HG02852 (cell line): ENCODE results near the gene SLC8A1.

Experiments
- ATAC-seq: cut with Tn5 transposase; IDR thresholded peaks from one replicate; pipeline ENCODE4 v1.9.1; 2021; ENCODE audit warnings: mild to moderate bottlenecking, moderate library complexity; ENCODE audit not compliant: unreplicated experiment

The SLC8A1 gene

DNA sequence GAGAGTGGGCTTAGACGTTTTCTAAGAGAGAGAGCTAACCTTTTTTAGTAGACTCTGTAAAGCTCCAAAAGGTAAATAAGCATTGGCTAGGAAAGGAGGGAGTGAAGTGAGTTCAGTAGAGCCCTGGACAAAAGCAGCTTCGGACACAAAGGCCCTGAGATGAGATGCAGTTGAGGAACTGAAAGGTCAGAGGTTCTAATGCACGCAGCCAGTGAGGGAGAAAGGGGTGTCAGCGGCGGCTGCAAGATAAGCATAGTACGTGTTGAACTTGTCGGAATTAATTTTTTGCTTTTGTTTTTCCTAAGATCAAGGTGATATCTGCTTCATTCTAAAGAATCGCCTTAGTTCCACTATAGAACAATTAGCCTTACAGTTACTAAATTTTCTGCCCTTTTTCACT lies 11.2 kb upstream of the SLC8A1 start:
- no peak for ATAC-seq

DNA sequence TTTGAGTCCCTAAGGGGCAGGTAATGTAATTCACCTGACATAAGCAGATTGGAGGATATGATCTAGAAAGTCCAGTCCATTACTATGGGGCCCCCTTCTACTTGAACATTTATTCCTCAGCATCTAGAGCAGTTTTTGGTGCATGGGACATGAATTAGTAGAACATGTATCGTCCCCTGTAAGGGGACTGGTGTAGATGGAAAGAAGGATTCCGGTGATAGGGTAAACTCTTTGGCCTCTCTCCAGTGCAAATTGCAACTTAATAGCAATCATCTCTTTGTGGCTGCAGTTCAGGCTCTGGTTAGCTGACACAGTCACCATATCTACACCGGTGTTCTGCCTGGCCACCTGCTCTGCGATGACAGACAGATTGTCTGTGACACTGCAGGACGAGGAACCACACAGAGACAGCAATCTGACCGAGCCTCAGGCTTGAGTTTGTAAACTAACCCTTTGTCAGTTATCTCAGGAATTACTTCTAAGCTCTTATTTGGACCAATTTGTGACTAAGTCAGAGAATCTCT lies 6.4 kb upstream of the SLC8A1 start:
- ATAC-seq: no peak

DNA sequence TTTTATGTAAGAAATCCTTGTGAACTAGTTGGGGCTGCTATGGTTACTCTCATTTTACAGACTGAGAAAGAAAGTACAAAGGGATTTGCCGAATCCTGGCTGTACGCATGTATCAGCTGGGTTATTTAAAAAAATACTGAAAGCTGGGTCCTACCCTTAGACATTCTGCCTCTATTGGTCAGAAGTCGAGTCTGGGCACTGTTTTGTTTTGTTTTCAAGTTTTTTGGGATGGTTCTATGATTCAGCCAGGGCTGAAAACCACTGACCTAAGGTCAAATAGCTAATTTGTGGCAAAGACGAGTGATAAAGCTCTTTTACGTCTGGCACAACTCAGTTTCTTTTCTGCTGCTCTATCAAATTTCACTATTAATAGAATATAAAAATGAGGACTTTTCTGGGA lies 5.9 kb upstream of the SLC8A1 start:
- ATAC-seq: no peak

DNA sequence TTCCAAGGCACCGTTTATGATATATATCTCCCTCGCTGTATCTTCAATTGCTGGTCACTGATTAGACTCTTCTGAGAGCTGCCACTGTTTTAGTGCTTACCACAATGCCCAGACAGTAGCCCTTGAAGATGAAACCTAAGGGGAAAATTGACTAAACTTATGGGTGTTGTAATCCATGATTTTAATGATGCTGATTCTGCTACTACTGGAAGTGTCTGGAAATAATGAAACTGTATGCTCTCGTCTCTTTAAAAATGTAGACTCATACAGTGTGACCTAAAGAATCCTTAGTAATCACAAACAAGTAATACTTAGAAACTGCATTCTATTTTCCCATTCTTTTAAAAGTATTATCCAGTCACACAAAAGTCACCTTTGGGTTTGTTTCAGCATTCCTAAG lies 5.5 kb upstream of the SLC8A1 start:
- ATAC-seq: no peak

DNA sequence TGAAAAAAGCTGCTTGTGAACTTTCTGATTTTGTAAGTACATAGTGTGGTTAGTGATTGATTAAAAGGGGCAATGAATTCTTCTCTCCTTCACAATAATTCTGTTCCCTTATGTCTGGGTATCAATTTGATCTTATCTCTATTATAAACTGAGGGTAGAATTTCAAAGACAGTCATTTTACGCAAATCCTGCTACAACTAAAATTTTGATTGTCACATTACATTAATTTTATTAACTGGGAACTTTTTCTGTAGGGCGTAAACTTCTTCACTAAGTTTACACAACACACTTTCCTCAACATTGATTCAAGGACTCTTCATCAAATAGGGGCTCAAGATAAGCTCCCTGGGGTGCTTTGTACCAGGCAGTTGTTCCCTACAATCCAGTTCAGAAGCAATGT lies 5.0 kb upstream of the SLC8A1 start:
- ATAC-seq: no peak

DNA sequence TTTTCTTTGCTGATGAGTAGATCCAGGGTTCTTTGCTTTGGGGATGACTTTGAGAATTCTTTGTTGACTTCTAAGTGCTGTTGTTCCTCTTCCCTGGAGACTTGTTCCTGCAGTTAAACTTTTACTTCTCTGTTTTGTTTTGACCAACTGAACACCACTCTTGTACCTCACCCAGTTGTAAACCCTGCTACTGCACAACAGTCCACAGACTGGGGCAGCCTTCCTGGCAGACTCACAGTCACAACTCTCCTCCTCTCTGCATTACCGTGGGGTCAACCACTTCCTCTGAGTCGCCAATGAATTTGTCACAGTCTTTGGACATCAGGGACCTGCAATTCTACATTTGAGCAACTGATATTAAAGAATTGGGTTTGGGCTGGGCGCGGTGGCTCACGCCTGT lies 3.8 kb upstream of the SLC8A1 start:
- ATAC-seq: no peak

DNA sequence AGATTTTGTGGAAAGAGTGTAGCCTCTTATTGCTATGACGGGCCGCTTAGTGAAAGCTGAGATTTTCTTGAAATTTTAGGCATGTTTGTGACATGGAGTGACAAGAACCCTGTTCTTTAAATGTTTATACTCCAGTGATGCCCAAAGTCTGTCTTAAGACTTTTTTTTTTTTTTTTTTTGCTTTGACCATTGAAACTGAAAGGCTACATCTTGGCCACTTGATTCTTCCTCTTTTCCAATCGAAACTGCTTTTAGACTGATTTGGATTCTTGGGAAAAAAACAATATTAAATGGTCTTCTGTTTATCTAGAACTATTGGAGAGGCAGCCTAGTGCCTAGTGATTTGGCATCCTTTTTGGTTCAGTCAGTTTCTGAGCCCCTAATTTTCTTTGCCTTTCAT lies 2.4 kb upstream of the SLC8A1 start:
- ATAC-seq: no peak

DNA sequence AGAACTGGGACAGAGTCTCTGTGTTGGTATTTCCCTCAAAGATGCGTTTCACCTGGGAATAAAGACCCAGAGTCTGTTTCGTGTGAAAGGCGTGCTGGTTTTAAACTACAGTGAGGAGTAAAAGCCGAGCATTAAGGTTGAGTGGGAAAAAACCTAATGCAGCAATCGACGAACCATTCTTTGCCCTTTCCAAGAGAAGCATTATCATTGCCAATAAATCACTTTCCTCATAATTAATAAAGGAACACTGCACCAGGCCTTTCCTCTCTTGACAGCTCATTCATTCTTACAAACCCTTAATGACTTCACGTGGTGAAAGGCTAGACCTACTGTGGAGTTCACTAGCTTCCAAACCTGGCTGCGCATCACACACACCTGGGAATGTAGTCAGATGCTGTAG lies 896 bp upstream of the SLC8A1 start:
- ATAC-seq: no peak

DNA sequence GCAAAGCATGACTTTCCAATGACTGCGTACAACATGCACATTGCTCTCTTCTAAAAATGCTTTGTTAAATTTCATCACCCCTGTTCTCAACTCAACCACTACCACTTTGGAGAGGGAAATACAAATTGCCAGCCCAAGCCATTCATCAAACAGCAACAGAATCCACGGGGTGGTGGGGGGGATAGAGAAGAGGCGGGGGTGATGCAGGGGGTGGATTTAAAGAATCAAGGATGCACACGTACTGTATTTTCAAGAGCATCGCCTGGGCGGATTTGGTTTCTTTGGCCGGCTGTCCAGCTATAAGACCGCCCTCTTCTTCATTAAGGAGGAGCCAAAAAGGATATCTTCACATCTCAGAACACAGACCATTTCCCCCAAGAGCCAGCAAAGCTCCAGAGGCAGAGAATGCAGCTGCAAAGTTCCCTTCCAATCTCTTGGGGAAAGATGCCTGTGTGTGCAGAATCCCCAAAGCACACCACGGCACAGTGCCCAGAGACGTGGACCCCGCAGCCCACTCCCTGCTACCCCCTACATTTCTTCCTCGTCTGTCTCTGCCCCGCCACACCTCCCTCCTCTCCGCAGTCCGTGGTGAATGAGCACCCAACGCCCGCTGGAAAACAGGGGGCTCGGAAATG lies 977 bp downstream of the SLC8A1 start:
- no peak for ATAC-seq

DNA sequence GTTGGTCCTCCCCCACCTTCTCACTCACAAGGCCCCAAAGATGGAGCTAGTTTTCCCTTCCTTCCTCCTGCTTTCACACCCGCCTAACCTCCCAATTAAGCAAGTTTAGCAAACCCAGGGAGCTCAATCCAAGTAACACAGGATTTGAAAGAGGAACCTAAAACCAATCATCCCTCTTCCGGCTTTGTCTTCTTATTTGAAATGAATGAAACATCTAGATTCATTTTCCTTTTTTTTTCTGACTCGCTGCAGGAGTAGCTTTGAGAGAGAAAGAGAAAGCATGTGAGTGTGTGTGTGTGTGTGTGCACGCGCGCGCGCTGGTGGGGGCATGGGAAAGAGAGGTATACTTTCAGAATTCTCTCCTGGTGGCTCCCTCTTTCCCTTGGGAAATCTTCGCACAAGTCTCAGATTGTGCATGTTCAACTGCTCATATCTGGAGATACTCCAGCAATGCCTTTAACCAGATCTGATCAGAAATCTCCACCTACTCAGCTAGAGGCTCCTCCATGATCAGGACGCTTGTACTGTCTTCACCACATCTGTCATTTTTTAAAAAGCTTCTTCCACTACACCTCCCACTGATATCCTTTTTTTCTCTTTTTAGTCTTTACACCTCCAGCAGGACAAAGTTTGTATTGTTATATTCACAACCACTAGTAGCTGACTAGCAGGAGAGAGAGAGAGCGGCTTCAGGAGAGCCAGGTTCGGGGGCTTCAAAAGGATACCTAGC lies 1.7 kb downstream of the SLC8A1 start:
- no peak for ATAC-seq

DNA sequence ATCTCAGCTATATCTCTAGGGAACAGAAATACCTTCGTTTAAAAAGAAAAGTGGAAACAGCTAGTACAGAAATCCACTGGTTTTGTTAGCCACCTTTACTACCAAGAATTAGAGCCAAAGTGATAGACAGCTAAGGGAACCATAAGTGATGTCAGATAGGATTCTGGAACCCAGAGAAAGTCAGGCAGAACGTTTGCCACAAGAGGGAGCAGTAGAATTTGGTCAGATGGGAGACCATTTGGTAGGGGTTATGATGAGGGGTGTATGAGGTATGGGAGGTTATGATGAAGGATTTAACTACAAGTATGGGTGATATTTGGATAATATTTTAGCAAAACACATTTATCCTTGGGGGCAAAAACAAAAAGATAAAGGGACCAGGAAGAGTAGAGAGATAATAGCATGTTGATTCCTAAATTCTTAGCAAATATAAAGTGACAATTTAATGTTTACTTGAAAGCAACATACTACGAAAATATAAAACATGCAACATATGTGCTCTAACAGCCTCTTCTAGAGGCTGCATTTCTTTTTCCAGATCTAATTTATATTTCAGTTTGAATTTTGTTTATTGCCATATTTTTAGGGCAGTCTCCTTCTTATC lies 3.3 kb downstream of the SLC8A1 start:
- ATAC-seq: no peak

DNA sequence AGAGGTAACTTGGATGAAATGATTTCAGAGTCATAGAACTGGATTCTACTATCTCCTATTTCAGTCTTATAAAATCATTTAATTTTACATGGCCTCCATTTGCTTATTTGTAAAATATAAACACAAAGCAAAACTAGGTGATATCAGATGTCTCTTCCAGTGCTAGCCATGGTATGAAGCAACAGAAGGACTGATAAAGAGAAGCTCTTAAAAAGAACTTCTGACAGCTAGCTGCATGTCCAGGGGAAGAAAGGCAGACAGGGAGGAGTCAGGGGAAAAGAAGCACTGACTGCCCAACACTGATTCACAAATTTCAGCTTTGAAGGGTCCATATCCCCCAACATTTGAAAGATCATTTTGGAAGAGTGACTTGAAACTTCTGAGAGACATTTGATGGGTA lies 6.4 kb downstream of the SLC8A1 start:
- ATAC-seq: no peak

DNA sequence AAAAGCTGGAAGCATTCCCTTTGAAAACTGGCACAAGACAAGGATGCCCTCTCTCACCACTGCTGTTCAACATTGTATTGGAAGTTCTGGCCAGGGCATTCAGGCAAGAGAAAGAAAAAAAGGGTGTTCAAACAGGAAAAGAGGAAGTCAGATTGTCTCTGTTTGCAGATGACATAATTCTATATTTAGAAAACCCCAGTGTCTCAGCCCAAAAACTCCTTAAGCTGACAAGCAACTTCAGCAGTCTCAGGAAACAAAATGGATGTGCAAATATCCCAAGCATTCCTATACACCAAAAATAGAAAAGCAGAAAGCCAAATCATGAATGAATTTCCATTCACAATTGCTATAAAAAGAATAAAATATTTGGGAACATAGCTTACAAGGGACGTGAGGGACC lies 11.1 kb downstream of the SLC8A1 start:
- ATAC-seq: no peak

DNA sequence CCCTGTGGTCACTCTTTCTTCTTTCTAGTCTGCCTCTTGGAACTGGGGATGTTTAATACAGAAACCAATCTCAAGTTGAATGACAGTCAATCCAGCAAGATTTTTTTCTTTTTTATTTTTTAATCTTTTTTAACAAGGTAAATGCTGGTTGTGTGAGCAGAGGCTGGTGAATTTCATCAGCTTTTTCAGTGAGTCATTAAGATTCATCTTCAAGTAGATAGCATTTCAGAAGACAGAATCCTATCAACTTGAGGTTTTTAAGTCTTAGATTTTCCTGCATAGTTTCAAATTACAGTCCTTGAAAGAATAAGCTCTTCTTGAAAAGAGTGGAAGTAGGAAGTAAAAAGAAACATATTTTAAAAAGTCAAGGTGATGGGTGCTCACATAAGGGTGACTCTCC lies 12.4 kb downstream of the SLC8A1 start:
- ATAC-seq: no peak

DNA sequence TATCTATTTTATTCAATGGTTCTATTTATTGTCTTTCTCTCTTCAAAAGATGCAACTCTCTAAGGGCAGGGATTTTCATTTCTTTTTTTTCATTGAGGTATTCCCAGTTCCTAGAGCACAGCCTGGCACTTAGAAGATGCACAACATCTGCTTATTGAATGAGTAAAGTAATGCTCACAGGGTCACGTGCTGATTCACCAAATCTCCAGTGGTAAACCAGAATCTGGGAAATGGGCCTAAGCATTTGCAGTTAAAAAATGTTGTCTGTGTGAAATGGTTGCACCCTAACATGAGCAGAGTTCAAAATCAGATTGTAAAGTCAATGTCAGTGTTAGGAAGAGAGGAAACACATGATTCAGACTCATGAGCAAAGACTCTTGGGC lies 15.8 kb downstream of the SLC8A1 start:
- no peak for ATAC-seq

DNA sequence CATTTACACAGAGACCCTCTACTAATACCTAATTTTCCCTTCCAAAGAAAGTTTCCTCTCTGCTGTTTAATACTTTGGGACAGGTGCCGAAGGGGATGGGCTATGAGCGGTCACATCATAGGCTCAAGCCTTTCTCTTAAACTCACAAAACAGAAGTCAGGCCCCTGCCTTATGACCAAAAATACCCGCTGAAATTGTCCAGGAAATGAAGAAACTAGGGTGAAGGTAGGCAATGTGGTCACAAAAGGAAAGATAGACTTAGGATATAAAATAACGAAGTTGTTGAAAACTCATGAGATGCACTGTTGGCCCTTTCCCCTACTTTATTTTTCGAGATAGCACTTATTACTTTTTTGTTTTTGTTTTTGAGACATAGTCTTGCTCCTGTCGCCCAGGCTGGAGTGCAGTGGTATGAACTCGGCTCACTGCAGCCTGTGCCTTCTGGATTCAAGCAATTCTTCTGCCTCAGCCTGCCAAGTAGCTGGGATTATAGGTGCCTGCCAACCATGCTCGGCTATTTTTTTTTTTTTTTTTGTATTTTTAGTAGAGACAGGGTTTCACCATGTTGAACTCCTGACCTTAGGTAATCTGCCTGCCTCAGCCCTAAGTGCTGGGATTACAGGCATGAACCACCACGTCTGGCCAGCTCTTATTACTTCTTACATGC lies 16.3 kb downstream of the SLC8A1 start:
- ATAC-seq: no peak

DNA sequence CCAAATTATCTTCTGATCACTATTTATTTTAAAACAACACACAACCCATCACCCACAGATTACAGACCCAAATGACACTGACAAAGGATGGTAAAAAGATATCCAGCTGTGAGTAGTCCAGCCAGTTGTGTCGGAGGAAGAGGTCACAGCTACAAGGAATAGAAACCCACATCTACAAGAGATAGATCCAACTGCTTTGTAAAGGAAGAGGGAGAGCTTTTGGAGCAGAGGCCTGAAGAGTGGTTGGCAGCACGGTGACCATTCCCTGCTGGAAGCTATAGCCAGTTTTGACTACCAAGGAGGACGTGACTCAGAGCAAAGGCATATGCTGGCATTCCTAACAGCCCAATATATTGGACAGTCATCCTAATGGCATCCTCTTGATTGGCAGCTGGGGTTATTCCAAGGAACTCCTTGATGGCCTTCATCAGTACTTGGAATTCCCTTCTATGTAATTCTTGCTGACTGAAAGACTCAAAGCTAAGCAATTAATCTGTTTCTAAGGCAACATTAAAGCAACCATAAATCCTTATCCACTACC lies 17.1 kb downstream of the SLC8A1 start:
- no peak for ATAC-seq

DNA sequence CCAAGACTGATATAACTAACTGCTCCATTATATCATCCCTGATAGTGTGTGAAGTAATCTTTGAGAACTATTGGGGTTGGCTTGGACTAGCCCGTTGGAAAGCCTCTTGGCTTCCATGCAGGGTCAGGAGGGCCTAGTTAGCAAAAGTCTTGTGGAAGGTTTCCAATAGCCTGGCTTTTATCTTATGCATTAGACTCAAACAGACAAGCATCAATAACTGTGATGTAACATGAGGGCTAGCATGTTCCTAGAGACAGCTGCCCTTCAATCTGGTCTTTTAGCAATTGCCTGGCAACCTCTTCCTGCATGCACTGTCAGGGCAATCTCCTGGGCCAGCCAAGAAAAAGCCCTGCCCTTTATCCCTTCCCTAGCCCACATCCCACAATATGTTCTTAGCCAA lies 18.2 kb downstream of the SLC8A1 start:
- ATAC-seq: no peak

DNA sequence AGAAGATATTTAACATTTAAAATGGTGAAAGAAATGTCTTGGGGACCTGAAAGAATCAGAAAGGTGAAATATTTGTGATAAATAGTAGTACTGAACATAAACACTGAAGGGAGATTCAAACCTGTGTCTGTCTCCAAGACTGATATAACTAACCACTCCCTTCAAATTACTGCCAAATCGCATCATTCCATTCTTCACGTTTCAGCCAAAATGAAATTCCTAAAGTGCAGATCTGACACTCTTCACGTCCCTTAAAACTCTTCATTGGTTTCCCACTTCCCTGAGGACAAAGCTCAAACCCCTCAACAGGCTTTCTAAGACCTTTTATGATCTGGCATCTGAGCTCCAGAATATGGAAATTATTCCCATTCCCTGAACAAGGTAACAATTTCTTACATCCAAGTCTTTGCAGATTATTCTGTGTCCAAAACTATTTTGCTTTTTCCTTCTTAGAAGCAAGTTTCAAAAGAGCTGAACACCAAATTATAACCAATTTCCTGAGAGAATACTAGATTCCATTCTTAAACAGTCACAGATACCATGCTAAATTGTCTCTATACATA lies 18.9 kb downstream of the SLC8A1 start:
- ATAC-seq: no peak

DNA sequence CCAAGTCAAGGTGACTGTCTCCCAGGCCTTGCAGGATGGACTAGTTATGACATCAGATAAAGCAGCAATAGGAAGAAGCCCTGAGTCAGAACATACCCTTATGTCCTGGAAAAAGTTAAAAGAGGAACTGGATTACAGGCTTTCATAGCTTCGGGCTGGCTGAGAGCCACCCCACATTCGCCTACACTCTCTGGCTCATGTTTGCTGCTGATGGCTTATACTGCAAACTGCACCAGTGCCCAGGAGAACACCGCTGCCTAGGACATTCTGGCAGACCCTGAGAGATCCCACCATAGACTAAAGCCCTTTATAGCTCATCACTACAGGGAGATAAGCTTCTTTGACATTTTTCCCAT lies 20.3 kb downstream of the SLC8A1 start:
- no peak for ATAC-seq
